Stomach smooth muscle (tissue), 2 donors: ENCODE results near the gene ACE.

Experiments used
- H3K27ac ChIP-seq: one replicate; pipeline ENCODE4 v1.7.0; 2013; ENCODE audit warnings: mild to moderate bottlenecking, low read length, inconsistent platforms
- H3K27me3 ChIP-seq, 2 donors: one replicate each; pipeline ENCODE4 v1.7.0; 2013; ENCODE audit warnings: low read length in 2 of 2; ENCODE audit not compliant: insufficient read depth in 2 of 2, control insufficient read depth in 1 of 2
- H3K36me3 ChIP-seq, 2 donors: one replicate each; pipeline ENCODE4 v1.7.0; 2013; ENCODE audit warnings: low read length in 2 of 2; ENCODE audit not compliant: control insufficient read depth in 2 of 2, insufficient read depth in 2 of 2
- H3K4me1 ChIP-seq: one replicate; pipeline ENCODE4 v1.7.0; 2013; ENCODE audit warnings: low read length; ENCODE audit not compliant: control insufficient read depth, insufficient read depth
- H3K4me3 ChIP-seq, 2 donors: one replicate each; pipeline ENCODE4 v1.7.0; 2013; ENCODE audit warnings: low read length in 2 of 2
- H3K9ac ChIP-seq, 2 donors: one replicate each; pipeline ENCODE4 v1.7.0; 2013; ENCODE audit warnings: low read length in 2 of 2, mild to moderate bottlenecking in 1 of 2
- H3K9me3 ChIP-seq, 2 donors: one replicate each; pipeline ENCODE4 v1.7.0; 2013; ENCODE audit warnings: low read length in 2 of 2; ENCODE audit not compliant: control insufficient read depth in 2 of 2
- donor health status: healthy.
- donor health status: Pancreatic carcinoma.

The ACE gene

DNA sequence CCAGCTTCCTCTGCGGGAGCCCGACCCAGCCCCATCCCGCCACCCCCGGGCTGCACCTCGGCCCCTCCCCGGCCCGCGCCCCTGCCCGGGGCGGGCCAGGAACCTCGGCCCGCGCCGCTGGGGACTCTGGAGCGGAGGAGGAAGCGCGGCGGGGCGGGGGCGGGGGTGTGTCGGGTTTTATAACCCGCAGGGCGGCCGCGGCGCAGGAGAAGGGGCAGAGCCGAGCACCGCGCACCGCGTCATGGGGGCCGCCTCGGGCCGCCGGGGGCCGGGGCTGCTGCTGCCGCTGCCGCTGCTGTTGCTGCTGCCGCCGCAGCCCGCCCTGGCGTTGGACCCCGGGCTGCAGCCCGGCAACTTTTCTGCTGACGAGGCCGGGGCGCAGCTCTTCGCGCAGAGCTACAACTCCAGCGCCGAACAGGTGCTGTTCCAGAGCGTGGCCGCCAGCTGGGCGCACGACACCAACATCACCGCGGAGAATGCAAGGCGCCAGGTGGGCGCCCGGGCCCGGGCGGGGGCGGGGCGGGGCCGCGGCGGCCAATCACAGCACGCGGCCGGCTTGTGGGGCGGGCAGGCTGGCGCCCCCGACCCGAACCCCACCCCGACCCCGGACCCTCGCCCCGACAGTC is at the start of gene ACE:
ACE (plus strand) TSS at position 208 of the 626 bp plus-strand sequence; CDS start at position 242, 34 bp downstream.
- H3K36me3 ChIP-seq: no peaks in the 10 kb centered on the region
- no peak within 1 kb of the TSS for H3K27ac ChIP-seq
- peaks cover 25 to 50% of the 10 kb centered on the region in 2 donors for H3K27me3 ChIP-seq
- no peaks in the 10 kb centered on the region for H3K9me3 ChIP-seq
- peaks cover 20% of the 10 kb centered on the region for H3K4me1 ChIP-seq
- peak within 1 kb of the TSS; percentile 46 to 66 for H3K4me3 ChIP-seq
- H3K9ac ChIP-seq: no peak within 1 kb of the TSS

DNA sequence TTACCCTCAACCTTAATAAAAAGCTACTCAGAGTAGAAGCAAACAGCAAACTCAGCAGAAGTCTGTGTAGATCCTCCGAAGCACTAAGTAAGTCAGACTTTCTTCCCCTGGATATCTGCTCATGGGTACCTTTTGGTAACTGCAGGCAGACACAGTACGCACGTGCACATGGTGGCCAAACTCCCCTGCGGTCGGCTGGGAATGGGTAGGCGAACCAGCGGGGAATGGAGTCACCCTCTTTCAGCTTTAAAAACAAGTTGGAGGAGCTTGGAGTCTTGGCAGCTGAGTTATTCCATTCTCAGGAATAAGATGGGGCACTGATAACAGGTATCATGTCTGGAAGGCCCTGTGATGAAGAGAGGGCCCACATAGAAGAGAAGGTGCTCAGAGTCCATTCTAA is 47.1 kb upstream of the ACE start:
- no peaks in the 10 kb centered on the region for H3K9me3 ChIP-seq
- H3K36me3 ChIP-seq: peaks cover 0 to 2% of the 10 kb centered on the region in 2 donors
- no peak overlapping the region for H3K9ac ChIP-seq
- peaks cover 10% of the 10 kb centered on the region for H3K4me1 ChIP-seq
- no peak overlapping the region for H3K27ac ChIP-seq
- peaks cover 0 to 2% of the 10 kb centered on the region in 2 donors for H3K27me3 ChIP-seq
- H3K4me3 ChIP-seq: no peak overlapping the region

DNA sequence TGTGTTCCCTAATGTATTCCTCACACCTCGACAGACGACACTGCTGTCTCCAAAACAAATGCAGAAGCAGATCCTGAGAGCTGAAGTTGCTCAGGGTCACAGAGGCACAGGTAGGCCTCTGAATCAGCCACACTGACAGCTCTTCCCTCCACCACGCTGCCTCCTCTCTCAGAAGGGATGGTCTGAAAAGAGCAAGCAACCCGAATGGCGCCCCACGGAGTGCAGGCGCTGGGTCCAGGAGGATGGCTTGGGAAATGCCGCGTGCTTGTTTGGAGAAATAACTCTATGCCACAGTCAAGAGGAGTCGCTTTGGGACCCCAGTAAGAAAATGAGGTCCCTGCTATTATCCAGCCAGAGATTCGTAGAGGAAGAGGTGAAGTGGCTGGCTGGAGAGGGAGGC is 46.6 kb upstream of the ACE start:
- H3K4me3 ChIP-seq: no peak overlapping the region
- peaks cover 0 to 2% of the 10 kb centered on the region in 2 donors for H3K36me3 ChIP-seq
- H3K9me3 ChIP-seq: no peaks in the 10 kb centered on the region
- no peak overlapping the region for H3K27ac ChIP-seq
- H3K4me1 ChIP-seq: peaks cover 13% of the 10 kb centered on the region
- peaks cover 0 to 2% of the 10 kb centered on the region in 2 donors for H3K27me3 ChIP-seq
- H3K9ac ChIP-seq: no peak overlapping the region

DNA sequence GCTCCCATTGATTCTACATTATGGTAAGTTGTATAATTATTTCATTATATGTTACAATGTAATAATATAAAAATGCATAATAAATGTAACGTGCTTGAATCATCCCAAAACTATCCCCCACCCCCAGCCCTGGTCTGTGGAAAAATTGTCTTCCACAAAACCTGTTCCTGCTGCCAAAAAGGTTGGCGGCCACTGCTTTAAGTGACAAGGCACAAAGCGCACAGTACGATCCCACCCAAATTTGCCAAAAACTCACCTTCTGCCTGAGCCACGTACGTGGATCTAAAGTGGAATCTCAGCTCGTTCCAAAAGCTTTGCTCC is 45.3 kb upstream of the ACE start:
- Histone ChIP-seq H3K27me3 (no peaks in the 10 kb centered on the region), H3K36me3 (peaks cover 0 to 2% of the 10 kb centered on the region in 2 donors), H3K27ac (no peak overlapping the region), H3K9ac (no peak overlapping the region), H3K4me3 (no peak overlapping the region), H3K9me3 (no peaks in the 10 kb centered on the region), H3K4me1 (peaks cover 15% of the 10 kb centered on the region)

DNA sequence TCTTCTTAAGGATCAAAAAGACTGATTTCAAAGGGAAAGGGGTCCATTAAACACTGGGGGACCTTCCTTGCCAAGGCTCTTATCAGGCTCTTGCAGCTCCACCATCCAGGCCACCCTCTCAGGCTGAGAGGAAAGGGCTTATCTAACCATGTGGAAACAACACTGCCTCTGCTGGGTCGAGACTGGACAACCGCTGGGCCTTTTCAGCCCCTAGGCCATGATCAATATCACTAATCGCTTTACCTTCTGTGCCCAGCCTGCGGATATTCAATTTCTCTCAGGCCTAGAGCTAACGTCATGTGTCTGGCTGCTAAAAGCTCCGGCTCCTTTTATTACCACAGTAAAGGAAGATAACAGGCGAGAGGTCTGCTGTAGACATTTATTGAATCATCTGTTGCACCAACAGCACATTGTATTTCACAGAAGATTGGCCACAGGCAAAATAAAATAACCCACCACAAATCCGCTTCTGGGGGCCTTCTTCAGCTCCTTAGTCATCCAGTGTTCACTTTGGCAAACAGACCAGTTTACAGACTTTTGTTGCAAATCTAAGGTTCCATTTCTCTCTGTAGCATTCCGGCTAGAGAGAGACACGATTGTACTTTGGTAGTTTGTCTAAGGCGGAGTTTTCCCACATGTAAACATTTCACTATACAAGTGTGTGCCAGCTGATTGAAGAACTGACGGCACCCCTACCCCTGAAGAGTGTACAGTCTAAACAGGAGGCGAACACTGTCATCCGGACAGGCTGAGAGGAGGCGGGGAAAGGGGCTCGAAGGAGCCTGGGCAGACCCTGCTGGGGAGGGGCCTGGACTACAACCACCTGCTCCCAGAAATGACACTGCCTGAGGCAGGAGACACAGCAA is 44.7 kb upstream of the ACE start:
- Histone ChIP-seq H3K36me3 (peaks cover 0 to 4% of the 10 kb centered on the region in 2 donors), H3K4me3 (no peak overlapping the region), H3K9ac (no peak overlapping the region), H3K27ac (no peak overlapping the region), H3K9me3 (no peaks in the 10 kb centered on the region), H3K27me3 (peaks cover 0 to under 1% of the 10 kb centered on the region in 2 donors), H3K4me1 (peaks cover 15% of the 10 kb centered on the region)

DNA sequence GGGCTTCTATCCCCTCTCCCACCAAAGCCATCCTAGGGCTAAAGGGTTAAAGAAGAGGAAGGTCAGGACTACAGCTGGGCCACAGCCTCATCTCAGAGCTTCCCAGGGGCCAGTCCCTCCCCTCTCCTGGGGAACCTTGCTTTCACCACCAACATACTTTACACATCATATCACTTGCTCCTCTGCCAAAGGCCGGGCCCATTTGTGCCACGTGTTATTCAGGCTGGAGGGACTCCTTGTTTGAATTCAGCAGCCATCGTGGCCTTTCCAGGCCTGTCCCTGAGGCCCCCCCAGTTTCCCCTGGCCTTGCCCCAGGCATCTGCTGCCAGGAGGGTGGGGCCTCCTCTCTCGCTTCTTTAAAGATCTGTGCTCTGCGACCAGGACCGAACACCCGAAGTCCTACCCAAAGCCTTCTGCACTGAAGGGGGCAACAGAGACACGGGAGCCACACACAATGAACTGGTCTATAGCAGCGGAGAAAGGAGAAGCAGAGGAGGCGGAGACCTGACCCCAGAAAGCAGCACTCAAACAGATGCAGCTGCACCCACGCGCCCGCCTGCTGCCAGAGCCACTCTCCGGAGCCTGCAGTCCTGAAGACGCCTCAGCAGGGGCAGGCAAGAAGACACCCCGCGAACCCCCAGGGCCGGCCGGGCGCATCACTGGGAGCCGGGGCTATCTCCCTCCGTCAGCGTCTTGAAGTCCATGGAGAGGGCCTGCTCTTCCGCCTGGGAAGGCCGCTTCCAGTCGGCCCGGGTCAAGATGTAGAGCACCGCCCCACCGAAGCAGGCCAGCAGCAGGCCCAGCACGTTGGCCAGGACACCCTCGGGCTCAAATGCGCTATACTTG is 42.9 kb upstream of the ACE start:
- no peak overlapping the region for H3K9ac ChIP-seq
- H3K27me3 ChIP-seq: peaks cover 0 to 14% of the 10 kb centered on the region in 2 donors
- H3K36me3 ChIP-seq: peaks cover 0 to 4% of the 10 kb centered on the region in 2 donors
- H3K4me1 ChIP-seq: peaks cover 18% of the 10 kb centered on the region
- H3K4me3 ChIP-seq: no peak overlapping the region
- no peak overlapping the region for H3K27ac ChIP-seq
- H3K9me3 ChIP-seq: no peaks in the 10 kb centered on the region

DNA sequence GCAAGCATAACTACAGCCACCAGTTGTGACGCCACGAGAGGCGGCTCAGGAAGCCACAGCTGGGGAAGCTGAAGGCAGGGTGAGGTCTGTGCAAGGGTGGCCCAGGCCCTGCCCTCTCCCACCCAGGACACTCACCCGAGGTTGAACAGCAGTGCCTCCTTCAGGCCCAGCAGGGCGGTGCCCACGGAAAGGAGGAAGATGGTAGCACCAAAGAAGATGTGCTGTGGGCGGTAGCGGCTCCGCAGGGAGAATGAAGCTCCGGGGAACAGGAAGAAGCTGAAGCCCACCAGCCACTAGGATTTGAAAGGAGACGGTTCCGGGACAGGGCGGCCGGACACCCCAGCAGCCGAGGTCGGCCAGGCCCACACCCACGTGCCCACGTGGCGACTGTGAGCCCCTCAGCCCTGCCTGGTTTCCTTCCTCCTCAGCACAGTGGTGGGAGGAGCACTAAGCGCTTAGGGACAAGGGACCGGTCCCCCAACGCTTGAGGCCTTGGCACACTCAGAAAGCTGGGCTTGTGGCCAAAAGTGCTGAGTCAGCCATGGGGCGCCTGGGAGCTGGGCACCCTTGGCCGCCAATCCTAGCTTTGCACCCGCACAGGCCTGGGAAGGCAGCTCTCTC is 41.8 kb upstream of the ACE start:
- no peaks in the 10 kb centered on the region for H3K9me3 ChIP-seq
- no peak overlapping the region for H3K27ac ChIP-seq
- H3K27me3 ChIP-seq: peaks cover 0 to 15% of the 10 kb centered on the region in 2 donors
- peaks cover 0 to 4% of the 10 kb centered on the region in 2 donors for H3K36me3 ChIP-seq
- H3K9ac ChIP-seq: no peak overlapping the region
- H3K4me3 ChIP-seq: no peak overlapping the region
- peaks cover 18% of the 10 kb centered on the region for H3K4me1 ChIP-seq

DNA sequence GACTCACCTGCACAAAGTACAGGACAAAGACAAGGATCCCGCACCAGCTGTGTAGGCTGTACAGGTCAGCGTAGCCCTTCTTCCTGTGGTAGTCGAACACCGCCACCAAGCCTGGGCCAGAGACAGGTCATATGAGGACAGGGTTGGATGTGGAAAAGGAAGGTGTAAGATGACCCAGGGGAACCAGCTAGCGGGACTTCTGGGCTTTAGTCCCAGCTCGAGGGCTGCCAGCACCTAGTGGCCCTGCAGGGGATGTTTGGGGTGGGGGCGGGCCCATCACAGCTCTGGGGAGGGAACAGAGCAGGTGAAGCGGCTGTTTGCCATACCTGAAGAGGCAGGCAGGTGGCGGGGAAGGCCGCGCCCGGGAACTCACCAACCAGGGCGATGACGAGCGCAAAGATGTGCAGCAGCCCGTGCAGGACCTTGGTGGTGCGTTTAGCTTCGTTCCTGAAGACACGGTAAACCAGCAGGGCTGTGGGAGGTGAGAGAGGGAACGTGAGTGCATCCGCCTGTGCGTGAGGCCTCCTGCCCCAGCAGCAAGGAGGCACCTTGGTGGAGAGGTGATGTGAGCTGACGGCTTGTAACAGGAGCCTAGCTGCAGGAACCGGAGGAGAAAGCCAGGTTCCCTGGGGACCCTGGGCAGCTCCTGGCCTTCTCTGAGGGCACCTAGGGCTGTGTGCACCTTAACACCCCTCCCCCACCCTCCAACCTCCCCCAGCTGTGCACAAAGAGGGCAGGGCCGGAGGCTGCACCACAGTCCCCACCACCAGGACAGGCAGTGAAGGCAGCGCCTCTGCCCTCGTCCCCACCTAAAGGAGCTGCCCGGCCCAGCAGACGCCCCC is 41.0 kb upstream of the ACE start:
- Histone ChIP-seq H3K4me1 (peaks cover 18% of the 10 kb centered on the region), H3K27ac (no peak overlapping the region), H3K4me3 (no peak overlapping the region), H3K9me3 (no peaks in the 10 kb centered on the region), H3K9ac (no peak overlapping the region), H3K36me3 (peaks cover 0 to 4% of the 10 kb centered on the region in 2 donors), H3K27me3 (peaks cover 0 to 15% of the 10 kb centered on the region in 2 donors)

DNA sequence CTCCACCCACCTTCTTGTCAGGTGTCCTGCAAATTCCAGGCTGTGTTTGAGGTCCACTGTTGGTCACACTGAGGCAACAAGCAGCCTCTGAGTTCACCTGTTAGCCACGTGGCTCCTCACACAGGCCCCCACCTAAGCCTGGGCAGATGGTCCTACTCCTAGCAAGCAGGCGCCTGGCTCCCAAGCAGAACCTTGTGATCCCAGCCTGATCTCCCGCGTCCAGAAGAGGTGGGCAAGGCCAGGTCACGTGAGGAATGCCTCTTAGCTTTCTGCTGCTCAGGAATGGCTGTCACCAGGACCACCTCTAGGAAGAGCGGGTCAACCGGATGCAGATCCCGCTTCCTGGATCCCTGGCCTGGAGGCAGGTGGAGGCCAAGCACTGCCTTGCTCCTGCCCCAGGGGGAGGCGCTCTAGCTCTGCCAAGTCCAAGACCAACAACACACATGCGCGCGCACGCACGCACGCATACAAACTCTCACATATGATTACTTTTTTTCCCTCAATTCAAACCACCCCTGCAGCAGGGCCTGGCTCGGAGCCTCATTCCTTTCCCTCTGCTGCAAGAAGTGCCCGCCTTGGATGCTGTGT is 40.2 kb upstream of the ACE start:
- Histone ChIP-seq H3K27ac (no peak overlapping the region), H3K9ac (no peak overlapping the region), H3K4me3 (no peak overlapping the region), H3K36me3 (peaks cover 0 to 4% of the 10 kb centered on the region in 2 donors), H3K27me3 (peaks cover 2 to 15% of the 10 kb centered on the region in 2 donors), H3K4me1 (peaks cover 18% of the 10 kb centered on the region), H3K9me3 (no peaks in the 10 kb centered on the region)
